Activated T-cell treated with anti-CD3 and anti-CD28 coated beads, Interleukin-2, amount 50 U/mL, for 24 hours (primary cell): ENCODE results near the gene HLA-DOB.

ENCODE experiments used
- DNase-seq: peaks from one replicate; pipeline ENCODE4 v3.0.0-alpha.2; 2020
- H3K27ac Mint-ChIP-seq: 2 replicates; pipeline ENCODE4 v1.8.0; 2020; ENCODE audit warnings: mild to moderate bottlenecking, mixed read lengths
- H3K27me3 Mint-ChIP-seq: 2 replicates; pipeline ENCODE4 v1.8.0; 2020; ENCODE audit warnings: mixed read lengths
- H3K36me3 Mint-ChIP-seq: 2 replicates; pipeline ENCODE4 v1.8.0; 2020; ENCODE audit warnings: low read depth, mixed read lengths
- H3K4me1 Mint-ChIP-seq: 2 replicates; pipeline ENCODE4 v1.8.0; 2020; ENCODE audit warnings: low read depth, mixed read lengths
- H3K4me3 Mint-ChIP-seq: 2 replicates; pipeline ENCODE4 v1.8.0; 2020; ENCODE audit warnings: mild to moderate bottlenecking, moderate library complexity, mixed read lengths
- H3K9me3 Mint-ChIP-seq: 2 replicates; pipeline ENCODE4 v1.8.0; 2020; ENCODE audit warnings: mixed read lengths

Gene HLA-DOB

GRCh38 chr6:32849126-32849525, 32.3 kb upstream of the HLA-DOB start:
- H3K4me3 Mint-ChIP-seq: peak overlapping the region; percentile 98
- DNase-seq: no peak
- no peaks in the 10 kb centered on the region for H3K9me3 Mint-ChIP-seq
- no peaks in the 10 kb centered on the region for H3K27me3 Mint-ChIP-seq
- peaks cover 67% of the 10 kb centered on the region for H3K4me1 Mint-ChIP-seq
- peak overlapping the region; percentile 100 for H3K27ac Mint-ChIP-seq
- H3K36me3 Mint-ChIP-seq: peaks cover 94% of the 10 kb centered on the region

GRCh38 chr6:32847795-32848194, 31.0 kb upstream of the HLA-DOB start:
- peak overlapping the region; percentile 98 for H3K4me3 Mint-ChIP-seq
- peaks cover 71% of the 10 kb centered on the region for H3K4me1 Mint-ChIP-seq
- peaks cover 99% of the 10 kb centered on the region for H3K36me3 Mint-ChIP-seq
- no peaks in the 10 kb centered on the region for H3K27me3 Mint-ChIP-seq
- no peaks in the 10 kb centered on the region for H3K9me3 Mint-ChIP-seq
- peak; percentile 39 for DNase-seq
- H3K27ac Mint-ChIP-seq: peak overlapping the region; percentile 100

GRCh38 chr6:32847004-32847403, 30.2 kb upstream of the HLA-DOB start:
- peak overlapping the region; percentile 98 for H3K4me3 Mint-ChIP-seq
- H3K27me3 Mint-ChIP-seq: no peaks in the 10 kb centered on the region
- peak; percentile 31 for DNase-seq
- H3K4me1 Mint-ChIP-seq: peaks cover 75% of the 10 kb centered on the region
- H3K9me3 Mint-ChIP-seq: no peaks in the 10 kb centered on the region
- H3K36me3 Mint-ChIP-seq: peaks cover 99% of the 10 kb centered on the region
- H3K27ac Mint-ChIP-seq: peak overlapping the region; percentile 100

GRCh38 chr6:32845384-32845884, 28.6 kb upstream of the HLA-DOB start:
- Mint-ChIP-seq H3K4me3 (peak overlapping the region; percentile 98), H3K4me1 (peaks cover 76% of the 10 kb centered on the region), H3K27me3 (no peaks in the 10 kb centered on the region), H3K9me3 (no peaks in the 10 kb centered on the region), H3K36me3 (peaks cover 99% of the 10 kb centered on the region), H3K27ac (peak overlapping the region; percentile 100)
- DNase-seq: peak; percentile 69

GRCh38 chr6:32844839-32845383, 28.1 kb upstream of the HLA-DOB start:
- Mint-ChIP-seq H3K4me3 (peak overlapping the region; percentile 98), H3K9me3 (no peaks in the 10 kb centered on the region), H3K4me1 (peaks cover 76% of the 10 kb centered on the region), H3K27ac (peak overlapping the region; percentile 100), H3K27me3 (no peaks in the 10 kb centered on the region), H3K36me3 (peaks cover 99% of the 10 kb centered on the region)
- DNase-seq: no peak

DNA sequence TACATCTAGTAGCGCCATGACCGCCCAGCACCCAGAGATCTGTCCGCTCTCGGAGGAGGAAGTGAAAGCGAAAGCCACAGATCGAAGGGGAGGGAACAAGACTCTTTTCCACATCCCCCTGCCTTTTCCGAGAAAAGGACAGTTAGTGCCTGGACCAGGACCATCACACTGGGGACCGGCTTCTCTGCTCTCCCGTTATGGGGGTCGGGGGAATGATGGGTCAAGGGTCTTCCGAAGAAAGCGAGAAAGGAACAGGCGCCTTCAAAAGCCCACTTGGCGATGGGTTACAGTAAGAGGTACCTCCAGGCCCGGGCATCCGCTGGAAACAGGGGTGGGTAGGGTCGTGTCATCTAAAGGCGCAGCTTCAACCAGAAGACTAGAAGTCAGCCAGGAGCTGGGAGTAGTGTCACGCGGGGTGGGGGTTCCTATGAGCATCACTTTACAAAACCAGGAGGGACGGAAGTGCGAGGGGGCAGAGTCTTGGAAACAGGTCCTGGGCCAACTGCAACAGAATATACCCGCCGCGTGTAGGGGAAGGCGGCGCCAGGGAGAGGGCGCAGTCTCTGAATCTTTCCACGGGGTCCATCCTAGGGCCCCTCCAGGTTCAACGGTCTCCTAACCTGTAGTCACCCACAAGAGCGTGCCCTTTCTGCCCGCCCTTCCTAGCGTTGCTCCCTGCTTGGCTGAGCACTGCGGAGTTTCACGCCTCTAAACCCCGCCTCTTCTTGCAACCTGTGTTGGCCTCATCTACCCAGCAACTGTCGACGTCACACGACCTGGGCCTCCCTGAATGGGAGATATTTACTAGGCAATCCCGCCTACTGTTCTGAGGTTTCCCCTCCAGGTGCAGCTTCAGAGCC, 27.4 kb upstream of the HLA-DOB start, which contains the start of gene PSMB8:
Gene PSMB8, minus strand, starts transcription at position 69 of the 860 bp plus-strand sequence. Its CDS starts 51 bp downstream, at position 18.
- H3K27ac Mint-ChIP-seq: peak within 1 kb of the TSS; percentile 100

DNA sequence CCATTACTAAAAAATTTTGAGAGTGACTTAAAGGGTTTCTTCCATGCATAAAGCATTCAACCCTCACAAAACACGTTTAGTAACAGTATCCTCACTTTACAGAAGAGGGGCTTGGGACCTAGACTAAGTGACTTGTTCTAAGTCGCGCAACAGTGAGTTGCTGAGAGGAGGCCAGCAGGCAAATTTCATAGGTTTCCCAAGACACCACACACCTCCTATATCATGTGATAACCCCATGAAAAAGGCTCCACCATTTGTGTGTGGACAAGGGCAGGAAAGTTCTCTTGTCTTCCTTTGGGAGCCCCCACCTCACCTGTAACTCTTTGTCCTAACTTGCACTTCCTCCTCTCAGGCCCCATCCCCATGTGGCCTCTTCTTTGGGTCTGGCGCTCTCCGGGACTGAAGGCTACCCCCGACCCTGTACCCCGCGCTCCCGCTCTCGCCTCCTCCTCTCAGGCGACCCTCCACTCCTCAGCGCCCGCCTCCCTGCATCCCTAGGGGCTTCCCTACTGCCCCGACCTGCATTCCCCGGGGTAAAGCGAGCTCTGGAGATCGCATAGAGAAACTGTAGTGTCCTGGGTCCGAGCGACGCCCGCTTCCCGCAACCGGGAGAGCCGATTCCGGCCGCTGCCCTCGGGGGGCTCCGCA, 26.7 kb upstream of the HLA-DOB start:
- H3K27ac Mint-ChIP-seq: peak overlapping the region; percentile 100
- H3K36me3 Mint-ChIP-seq: peaks cover 96% of the 10 kb centered on the region
- no peaks in the 10 kb centered on the region for H3K9me3 Mint-ChIP-seq
- no peaks in the 10 kb centered on the region for H3K27me3 Mint-ChIP-seq
- DNase-seq: no peak
- H3K4me1 Mint-ChIP-seq: peaks cover 76% of the 10 kb centered on the region
- H3K4me3 Mint-ChIP-seq: peak overlapping the region; percentile 98

More for the DNA sequence above, 27.4 kb upstream of the HLA-DOB start, which contains the start of gene PSMB8:
- peak; percentile 97 for DNase-seq
- Mint-ChIP-seq H3K4me1 (peaks cover 79% of the 10 kb centered on the region), H3K27me3 (no peaks in the 10 kb centered on the region), H3K4me3 (peak within 1 kb of the TSS; percentile 98), H3K9me3 (no peaks in the 10 kb centered on the region), H3K36me3 (peaks cover 100% of the 10 kb centered on the region)

DNA sequence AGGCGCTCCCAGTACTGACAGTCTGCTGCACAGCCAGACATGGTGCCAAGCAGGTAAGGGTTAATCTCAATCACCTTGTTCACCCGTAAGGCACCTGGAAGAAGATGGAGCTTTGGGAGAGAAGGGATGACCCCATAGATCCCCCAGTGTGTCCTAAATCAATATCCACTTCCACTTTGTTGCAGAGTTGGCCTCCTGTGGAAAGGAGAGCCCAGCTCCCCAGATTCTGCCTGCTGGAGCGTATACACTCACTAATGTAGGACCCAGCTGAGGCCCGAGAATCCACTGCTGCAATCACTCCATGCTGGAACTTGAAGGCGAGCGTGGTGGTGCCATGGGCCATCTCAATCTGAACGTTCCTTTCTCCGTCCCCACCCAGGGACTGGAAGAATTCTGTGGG, 25.9 kb upstream of the HLA-DOB start:
- H3K36me3 Mint-ChIP-seq: peaks cover 93% of the 10 kb centered on the region
- peak overlapping the region; percentile 100 for H3K27ac Mint-ChIP-seq
- no peaks in the 10 kb centered on the region for H3K9me3 Mint-ChIP-seq
- H3K4me3 Mint-ChIP-seq: peak overlapping the region; percentile 98
- peaks cover 69% of the 10 kb centered on the region for H3K4me1 Mint-ChIP-seq
- no peaks in the 10 kb centered on the region for H3K27me3 Mint-ChIP-seq
- no peak for DNase-seq

DNA sequence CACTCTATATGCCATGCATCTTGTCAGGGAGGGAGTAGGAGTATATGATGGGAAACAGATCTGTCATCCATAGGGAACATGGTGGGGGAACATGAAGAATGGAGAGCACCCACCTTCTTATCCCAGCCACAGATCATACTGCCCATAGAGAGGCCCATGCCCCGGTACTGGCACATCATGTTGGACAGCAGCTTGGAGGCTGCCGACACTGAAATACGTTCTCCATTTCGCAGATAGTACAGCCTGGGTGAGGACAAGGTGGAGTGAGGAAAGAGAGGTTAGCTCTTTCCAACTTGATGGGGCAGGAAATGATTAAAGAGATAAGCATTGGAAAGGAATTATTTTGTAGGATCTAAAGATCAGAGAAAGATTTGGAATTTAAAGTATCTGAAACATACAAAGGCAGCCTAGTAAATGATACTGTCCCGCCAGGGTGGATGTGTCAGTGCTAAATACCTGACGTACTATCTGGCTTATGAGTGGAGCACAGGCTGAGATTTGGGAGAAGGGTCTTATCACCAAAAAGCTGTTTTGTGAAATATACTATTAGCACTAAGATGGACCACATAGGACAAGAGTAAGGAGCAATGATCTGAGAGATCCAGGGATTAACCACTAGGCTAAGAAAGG, 25.3 kb upstream of the HLA-DOB start:
- DNase-seq: no peak
- Mint-ChIP-seq H3K36me3 (peaks cover 93% of the 10 kb centered on the region), H3K27ac (peak overlapping the region; percentile 100), H3K9me3 (no peaks in the 10 kb centered on the region), H3K27me3 (no peaks in the 10 kb centered on the region), H3K4me3 (peak overlapping the region; percentile 98), H3K4me1 (peaks cover 68% of the 10 kb centered on the region)

DNA sequence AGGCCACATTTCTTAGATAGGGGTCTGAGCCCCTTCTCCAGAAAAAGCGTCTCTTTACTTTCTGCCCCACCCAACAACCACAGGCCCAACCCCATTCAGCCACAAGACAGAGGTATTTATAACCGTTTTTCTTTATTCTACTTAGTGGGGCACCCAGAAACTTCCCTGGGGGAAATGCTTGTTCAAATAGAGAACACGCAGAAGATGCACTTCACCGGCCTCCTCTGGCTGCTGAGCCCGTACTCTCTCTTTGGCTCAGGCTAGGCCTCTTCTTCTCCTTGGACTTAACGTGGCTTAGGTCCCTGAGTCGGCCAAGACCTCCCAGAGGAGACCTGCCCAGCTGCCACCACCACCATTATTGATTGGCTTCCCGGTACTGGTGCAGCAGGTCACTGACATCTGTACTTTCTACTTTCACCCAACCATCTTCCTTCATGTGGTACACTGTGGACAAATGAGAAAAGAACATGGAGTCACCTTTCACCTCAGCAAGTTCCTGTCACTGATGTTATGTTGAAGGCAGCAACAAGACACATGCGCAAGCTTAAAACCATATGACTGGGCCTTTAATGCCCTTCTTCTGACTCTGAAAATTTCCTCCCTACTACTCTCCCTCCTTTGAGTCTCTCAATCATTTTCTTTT, 23.9 kb upstream of the HLA-DOB start:
- Mint-ChIP-seq H3K36me3 (peaks cover 93% of the 10 kb centered on the region), H3K27ac (peak overlapping the region; percentile 100), H3K4me1 (peaks cover 69% of the 10 kb centered on the region), H3K9me3 (no peaks in the 10 kb centered on the region), H3K4me3 (peak overlapping the region; percentile 98), H3K27me3 (no peaks in the 10 kb centered on the region)
- DNase-seq: peak; percentile 63

GRCh38 chr6:32839356-32839755, 22.6 kb upstream of the HLA-DOB start:
- Mint-ChIP-seq H3K4me3 (peak overlapping the region; percentile 82), H3K27me3 (no peaks in the 10 kb centered on the region), H3K36me3 (peaks cover 93% of the 10 kb centered on the region), H3K4me1 (peaks cover 74% of the 10 kb centered on the region), H3K27ac (peak overlapping the region; percentile 100), H3K9me3 (no peaks in the 10 kb centered on the region)
- DNase-seq: no peak

DNA sequence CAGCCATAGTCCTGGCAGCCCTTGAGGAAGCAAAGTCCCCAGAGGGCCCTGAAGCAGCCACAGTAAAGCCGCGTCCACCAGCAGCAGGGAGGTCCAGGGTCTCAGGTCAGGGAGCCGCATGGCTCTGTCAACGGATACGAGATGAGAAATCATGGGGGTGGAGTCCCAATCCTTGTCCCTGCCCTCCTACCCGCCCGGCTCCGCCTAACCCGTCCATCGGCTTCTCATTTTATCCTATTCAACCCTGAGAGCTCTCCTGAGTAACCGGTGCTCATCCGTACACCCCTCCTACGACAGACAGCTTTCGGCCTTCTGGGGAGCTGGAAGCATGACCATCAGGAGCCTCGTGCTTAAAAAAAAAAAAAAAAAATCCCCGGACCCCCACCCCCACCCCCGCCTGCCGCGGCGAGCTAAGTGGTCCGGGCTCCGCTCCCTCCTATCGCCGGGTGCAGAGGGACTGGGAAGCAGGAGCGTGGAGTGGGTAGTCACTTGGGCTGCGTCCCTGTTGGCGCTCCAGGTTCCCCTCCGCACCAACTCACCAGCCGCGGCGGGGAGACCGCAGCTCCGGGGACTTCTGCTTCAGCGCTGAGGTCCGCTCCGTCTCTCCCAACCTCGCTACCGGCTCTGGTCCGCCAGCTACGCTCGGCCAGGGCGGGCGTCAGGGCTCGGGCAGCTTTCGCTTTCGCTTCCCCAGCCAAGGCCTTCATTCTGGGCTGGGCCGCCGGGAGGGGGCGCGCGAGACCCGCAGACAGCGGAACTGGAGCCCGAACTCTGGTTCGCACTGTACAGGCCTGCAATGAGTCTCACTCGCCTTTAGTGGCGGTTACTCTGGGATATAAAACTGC, 21.5 kb upstream of the HLA-DOB start, which contains the start of gene TAP2:
Gene TAP2, minus strand, starts transcription at position 626 of the 845 bp plus-strand sequence. Its CDS starts 506 bp downstream, at position 120.
- Mint-ChIP-seq H3K9me3 (no peaks in the 10 kb centered on the region), H3K4me1 (peaks cover 84% of the 10 kb centered on the region), H3K36me3 (peaks cover 93% of the 10 kb centered on the region), H3K4me3 (peak within 1 kb of the TSS; percentile 82), H3K27ac (peak within 1 kb of the TSS; percentile 100), H3K27me3 (no peaks in the 10 kb centered on the region)
- DNase-seq: peak; percentile 99

GRCh38 chr6:32837651-32838113, 20.9 kb upstream of the HLA-DOB start:
- peaks cover 93% of the 10 kb centered on the region for H3K36me3 Mint-ChIP-seq
- H3K27ac Mint-ChIP-seq: peak overlapping the region; percentile 100
- peak overlapping the region; percentile 82 for H3K4me3 Mint-ChIP-seq
- no peak for DNase-seq
- H3K4me1 Mint-ChIP-seq: peaks cover 86% of the 10 kb centered on the region
- H3K27me3 Mint-ChIP-seq: no peaks in the 10 kb centered on the region
- H3K9me3 Mint-ChIP-seq: no peaks in the 10 kb centered on the region
